H1 (cell line): Measurements from ENCODE around the gene AIF1. TPM values are rescaled to one million over a fixed set of nuclear protein-coding genes. Genes with fewer than 3 reads are reported as not detected.
"Not testable (repeated sequence)": the region's sequence is repeated elsewhere in the genome, so short reads cannot be mapped to it uniquely, and the experiment has no call there.

Source experiments
- CTCF ChIA-PET: fragments of 300-600 bp; sonication (Branson Sonifier 250); formaldehyde crosslinking; loops from one replicate; lab custom pipeline; 2021; ENCODE audit not compliant: partially characterized antibody; lab: Charles Lee
- POLR2A ChIA-PET: fragments of 300-600 bp; sonication (Branson Sonifier 250); formaldehyde crosslinking; loops from one replicate; lab custom pipeline; 2021; ENCODE audit warnings: inconsistent platforms; ENCODE audit not compliant: partially characterized antibody; lab: Charles Lee
- DNase-seq, 2 experiments: peaks; one replicate each; pipeline versions ENCODE4 v3.0.0 to v3.0.0-alpha.2; 2010 to 2022; ENCODE audit warnings: low spot score in 2 of 2, low read depth in 1 of 2, mixed read lengths in 1 of 2
- FAIRE-seq: peaks from 2 replicates; lab custom pipeline; 2011; peaks lifted over from hg19 to GRCh38; lab: Jason Lieb, UNC
- H2AFZ ChIP-seq: 2 replicates; pipeline ENCODE4 v1.8.1; 2012; ENCODE audit warnings: low read length, inconsistent platforms
- H2AK5ac ChIP-seq: 2 replicates; pipeline ENCODE4 v1.6.1; 2013; ENCODE audit warnings: low read depth, low read length
- H2BK120ac ChIP-seq: replicated peaks from 2 replicates; pipeline ENCODE3; 2013; ENCODE audit warnings: low read depth, low read length, inconsistent platforms
- H2BK12ac ChIP-seq: 2 replicates; pipeline ENCODE4 v1.6.1; 2013; ENCODE audit warnings: low read depth, low read length
- H2BK15ac ChIP-seq: 2 replicates; pipeline ENCODE4 v1.6.1; 2013; ENCODE audit warnings: low read length
- H2BK20ac ChIP-seq: 2 replicates; pipeline ENCODE4 v1.6.1; 2013; ENCODE audit warnings: low read length
- H2BK5ac ChIP-seq: 2 replicates; pipeline ENCODE4 v1.6.1; 2013; ENCODE audit warnings: low read depth, low read length
- H3K14ac ChIP-seq: 2 replicates; pipeline ENCODE4 v1.6.1; 2013; ENCODE audit warnings: inconsistent platforms; ENCODE audit not compliant: insufficient read length
- H3K18ac ChIP-seq: 2 replicates; pipeline ENCODE4 v1.6.1; 2013; ENCODE audit warnings: low read length; ENCODE audit errors: extremely low read depth
- H3K23ac ChIP-seq: 2 replicates; pipeline ENCODE4 v1.6.1; 2013; ENCODE audit warnings: inconsistent platforms; ENCODE audit not compliant: insufficient read length
- H3K23me2 ChIP-seq: 2 replicates; pipeline ENCODE4 v1.6.1; 2013; ENCODE audit warnings: low read depth, low read length
- H3K27ac ChIP-seq: 2 replicates; pipeline ENCODE4 v1.6.1; 2011; ENCODE audit warnings: low read depth, low read length, inconsistent platforms
- H3K27me3 ChIP-seq, 4 experiments: replicated peaks in 1 of 4; 1 replicate in 1 of 4; 2 replicates in 3 of 4; pipeline versions ENCODE4 v1.6.1 to v1.8.1; 2011 to 2013; ENCODE audit warnings: low read length in 3 of 4, mild to moderate bottlenecking in 3 of 4, inconsistent platforms in 2 of 4, mixed read lengths in 2 of 4, moderate library complexity in 1 of 4; ENCODE audit not compliant: control insufficient read depth in 3 of 4, insufficient read depth in 3 of 4; ENCODE audit errors: extremely low read depth in 1 of 4
- H3K36me3 ChIP-seq, 4 experiments: 2 replicates each; pipeline versions ENCODE4 v1.6.1 to v1.8.1; 2011 to 2013; ENCODE audit warnings: mild to moderate bottlenecking in 4 of 4, low read length in 3 of 4, moderate library complexity in 2 of 4, control low read depth in 1 of 4, inconsistent platforms in 1 of 4; ENCODE audit not compliant: insufficient read depth in 4 of 4, control insufficient read depth in 2 of 4
- H3K4ac ChIP-seq: replicated peaks from 2 replicates; pipeline ENCODE3; 2013; ENCODE audit warnings: low read length, low read depth, mixed read lengths, inconsistent platforms; ENCODE audit not compliant: insufficient read length
- H3K4me1 ChIP-seq, 4 experiments: replicated peaks in 1 of 4; 1 replicate in 1 of 4; 2 replicates in 3 of 4; pipeline versions ENCODE4 v1.6.1 to v1.8.1; 2011 to 2013; ENCODE audit warnings: low read length in 3 of 4, inconsistent platforms in 2 of 4, mixed read lengths in 1 of 4; ENCODE audit not compliant: insufficient read depth in 4 of 4, control insufficient read depth in 3 of 4
- H3K4me2 ChIP-seq, 2 experiments: 2 replicates each; pipeline versions ENCODE4 v1.6.1 to v1.8.1; 2011 to 2013; ENCODE audit warnings: low read depth in 2 of 2, low read length in 2 of 2, control low read depth in 1 of 2, inconsistent platforms in 1 of 2, mild to moderate bottlenecking in 1 of 2; ENCODE audit not compliant: insufficient read depth in 1 of 2
- H3K4me3 ChIP-seq, 4 experiments: fragments of 200-600, 300-600 bp in 1 of 4; sonication (generic), shearing (Covaris generic), sonication (Bioruptor Twin) in 1 of 4; 2 replicates each; pipeline versions ENCODE4 v1.5.1 to v1.8.1; 2011 to 2016; ENCODE audit warnings: low read length in 4 of 4, low read depth in 3 of 4, control low read depth in 2 of 4, inconsistent platforms in 2 of 4, mild to moderate bottlenecking in 2 of 4, mixed read lengths in 1 of 4, moderate library complexity in 1 of 4; ENCODE audit not compliant: insufficient read depth in 2 of 4; ENCODE audit errors: extremely low read depth in 1 of 4
- H3K56ac ChIP-seq: replicated peaks from 2 replicates; pipeline ENCODE3; 2013; ENCODE audit warnings: low read depth, mild to moderate bottlenecking, mixed read lengths, low read length, inconsistent platforms; ENCODE audit not compliant: insufficient read length
- H3K79me1 ChIP-seq: 2 replicates; pipeline ENCODE4 v1.6.1; 2013; ENCODE audit warnings: low read depth, low read length, control low read depth
- H3K79me2 ChIP-seq, 2 experiments: 2 replicates each; pipeline versions ENCODE4 v1.6.1 to v1.8.1; 2012 to 2013; ENCODE audit warnings: low read length in 2 of 2, mild to moderate bottlenecking in 2 of 2, inconsistent platforms in 1 of 2; ENCODE audit not compliant: insufficient read depth in 2 of 2, control insufficient read depth in 1 of 2
- H3K9ac ChIP-seq, 4 experiments: replicated peaks in 1 of 4; 1 replicate in 1 of 4; 2 replicates in 3 of 4; pipeline versions ENCODE4 v1.6.1 to v1.8.1; 2011 to 2013; ENCODE audit warnings: low read depth in 3 of 4, low read length in 3 of 4, control low read depth in 2 of 4, mild to moderate bottlenecking in 2 of 4, moderate library complexity in 2 of 4, inconsistent platforms in 1 of 4; ENCODE audit errors: extremely low read depth in 1 of 4
- H3K9me3 ChIP-seq, 2 experiments: 2 replicates each; pipeline versions ENCODE4 v1.6.1 to v1.8.1; 2012 to 2013; ENCODE audit warnings: mild to moderate bottlenecking in 2 of 2, moderate library complexity in 2 of 2, control low read depth in 1 of 2, inconsistent platforms in 1 of 2, low read depth in 1 of 2, low read length in 1 of 2, mixed read lengths in 1 of 2; ENCODE audit not compliant: insufficient read depth in 2 of 2
- H4K20me1 ChIP-seq, 2 experiments: replicated peaks in 1 of 2; 2 replicates each; pipeline versions ENCODE3 to v1.8.1; 2011 to 2013; ENCODE audit warnings: inconsistent platforms in 2 of 2, low read length in 2 of 2, mild to moderate bottlenecking in 1 of 2; ENCODE audit not compliant: insufficient read depth in 2 of 2, control insufficient read depth in 1 of 2
- H4K5ac ChIP-seq: 2 replicates; pipeline ENCODE4 v1.6.1; 2013; ENCODE audit warnings: low read length, low read depth, mixed read lengths, inconsistent platforms; ENCODE audit not compliant: insufficient read length
- H4K8ac ChIP-seq: 2 replicates; pipeline ENCODE4 v1.8.0; 2013; ENCODE audit warnings: mild to moderate bottlenecking, moderate library complexity, low read length, inconsistent platforms; ENCODE audit not compliant: insufficient read depth; ENCODE audit errors: extremely low read depth
- H4K91ac ChIP-seq: replicated peaks from 2 replicates; pipeline ENCODE3; 2013; ENCODE audit warnings: low read length, mixed read lengths, inconsistent platforms; ENCODE audit not compliant: insufficient read length
- WGBS, 2 experiments: shearing (Covaris generic) in 1 of 2; methylation state at CpG; one replicate each; pipeline versions ENCODE4 v1.1.6 to v1.1.7; 2013 to 2015; ENCODE audit warnings: low lambda C conversion rate in 2 of 2, mixed read lengths in 2 of 2, inconsistent platforms in 1 of 2, low coverage in 1 of 2, missing lambda C conversion rate in 1 of 2; ENCODE audit not compliant: insufficient replicate concordance in 2 of 2, insufficient coverage in 1 of 2, insufficient read length in 1 of 2; ENCODE audit errors: extremely low coverage in 1 of 2, missing lambda C conversion rate in 1 of 2; 5-methylcytosine and 5-hydroxymethylcytosine counted together
- polyA plus RNA-seq, 7 experiments: library from polyadenylated mRNA; depleted of rRNA in 3 of 7; stranded (reverse) in 5 of 7; unstranded in 2 of 7; fragments of >200 nt in 5 of 7; fragments of 200-250 nt in 2 of 7; gene quantifications; 1 replicate in 5 of 7; 2 replicates in 1 of 7; 4 replicates in 1 of 7; pipeline versions ENCODE4 v1.2.1 to v1.2.3, GENCODE V29; 2011 to 2013; ENCODE audit warnings: missing spikeins in 2 of 7, mixed read lengths in 2 of 7
- total RNA-seq: library from RNA; stranded (reverse); fragmentation: NEBNext Ultra II Directional; extraction: Animal tissue kit (Norgen Biotek cat#: 25700); gene quantifications from 2 replicates; pipeline ENCODE4 v1.2.1, GENCODE V29; 2021

AIF1 gene
- total and polyA plus RNA-seq, 2 of the 8 experiments (the other 6 are each of a cell fraction or from before 2014, with no cell fraction given): 6.3 to 9.8 TPM

DNA sequence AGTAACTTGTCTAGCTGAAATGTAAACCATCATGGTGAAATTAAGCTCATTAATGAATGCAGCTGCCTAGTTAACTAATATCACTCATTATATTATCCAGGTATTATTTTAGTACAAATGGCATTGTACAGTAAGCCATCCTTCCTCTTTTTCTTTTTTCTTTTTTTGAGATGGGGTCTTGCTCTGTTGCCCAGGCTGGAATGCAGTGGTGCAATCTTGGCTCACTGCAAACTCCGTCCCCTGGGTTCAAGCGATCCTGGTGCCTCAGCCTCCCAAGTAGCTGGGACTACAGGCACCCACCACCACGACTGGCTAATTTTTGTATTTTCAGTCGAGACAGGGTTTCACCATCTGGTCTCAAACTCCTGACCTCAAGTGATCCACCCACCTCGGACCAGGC is 24.3 kb upstream of the AIF1 start:
- FAIRE-seq, H3K23ac ChIP-seq, H3K36me3 ChIP-seq, H3K4me1 ChIP-seq, H3K4ac ChIP-seq, H3K4me3 ChIP-seq, H4K8ac ChIP-seq, H3K27me3 ChIP-seq, H3K27ac ChIP-seq, H3K9ac ChIP-seq, H2BK15ac ChIP-seq, DNase-seq, H3K4me2 ChIP-seq, H2AFZ ChIP-seq, H3K9me3 ChIP-seq, H4K5ac ChIP-seq, H2BK5ac ChIP-seq, H2BK20ac ChIP-seq, H3K79me2 ChIP-seq, H2BK120ac ChIP-seq, H3K79me1 ChIP-seq, H3K18ac ChIP-seq, H3K56ac ChIP-seq, H3K23me2 ChIP-seq, H2BK12ac ChIP-seq, H4K20me1 ChIP-seq, H2AK5ac ChIP-seq, H4K91ac ChIP-seq, H3K14ac ChIP-seq: not testable (repeated sequence)
- CTCF ChIA-PET: interaction anchor here (0.8 to 22.0 kb wide), 5 partner anchors 2 to 96 kb away, joined by 3 to 640 read pairs (median 254); partner anchors contain the start of genes ATP6V1G2, LST1, LTB and NCR3
- 85% methylated on average over 5 of the region's 5 CpGs; no CpG with 5 or more reads in 1 of the 2 experiments for WGBS, 2 experiments
- POLR2A ChIA-PET: interaction anchor here (0.5 to 2.0 kb wide), 3 partner anchors 10 to 1711 kb away, joined by 3 to 5 read pairs (median 3); no protein-coding TSS in a partner anchor
